Testis (tissue), 2 donors: Measurements from ENCODE around the gene RPL29.

Experiments used
- POLR2A ChIP-seq: fragments of 450-650 bp; IDR thresholded peaks from one replicate; pipeline ENCODE4 v1.6.1; 2017; ENCODE audit warnings: antibody characterized with exemption, mild to moderate bottlenecking, moderate library complexity
- TF ChIP-seq, protein P1 (sequence below), 3 experiments: fragments of 450-650 bp in 2 of 3; fragments of 200-600 bp in 1 of 3; sonication (generic) in 1 of 3; IDR thresholded peaks; one replicate each; pipeline ENCODE4 v1.5.1; 2016 to 2019; ENCODE audit warnings: antibody characterized with exemption in 3 of 3, mild to moderate bottlenecking in 2 of 3, moderate library complexity in 1 of 3

DNA sequence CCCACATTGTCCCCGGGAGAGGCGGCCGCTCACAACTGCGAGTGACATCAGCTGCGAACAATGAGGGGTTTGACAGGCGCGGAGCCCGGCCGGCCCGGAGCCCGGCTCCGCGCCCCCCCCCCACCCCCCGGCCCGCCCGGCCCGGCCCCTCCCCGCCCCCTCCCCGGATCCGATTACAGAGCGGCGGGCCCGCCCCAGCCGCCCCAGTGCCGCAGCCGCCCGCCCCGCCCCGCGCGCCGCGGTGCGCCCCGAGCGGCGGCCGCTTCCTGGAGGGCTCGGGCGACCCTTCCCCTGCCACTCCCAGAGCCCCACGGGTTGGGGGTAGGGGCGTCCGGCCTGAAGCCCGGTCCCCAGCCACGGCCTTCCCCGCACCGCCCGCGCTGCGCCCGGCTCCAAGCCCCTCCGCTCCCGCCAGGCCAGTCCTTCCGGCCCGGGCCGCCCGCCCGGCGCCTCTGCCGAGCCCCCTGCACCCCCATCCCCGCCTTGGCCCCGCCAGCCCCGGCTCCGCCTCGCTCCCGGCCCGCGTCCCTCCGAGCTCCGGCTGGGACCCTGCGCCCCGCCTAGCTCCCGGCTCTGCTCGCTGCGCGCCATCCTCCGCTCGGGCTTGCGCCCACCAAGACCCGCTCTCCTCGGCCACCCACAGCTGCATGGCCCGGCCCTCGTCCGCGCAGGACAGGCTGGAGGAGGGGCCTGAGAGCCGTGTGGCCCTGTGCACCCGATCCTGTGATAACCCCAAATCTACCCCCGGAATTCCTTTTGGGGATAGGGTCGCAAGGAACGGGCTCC, 28.1 kb downstream of the RPL29 start, which contains the start of gene PCBP4:
- TF ChIP-seq, protein P1, sequence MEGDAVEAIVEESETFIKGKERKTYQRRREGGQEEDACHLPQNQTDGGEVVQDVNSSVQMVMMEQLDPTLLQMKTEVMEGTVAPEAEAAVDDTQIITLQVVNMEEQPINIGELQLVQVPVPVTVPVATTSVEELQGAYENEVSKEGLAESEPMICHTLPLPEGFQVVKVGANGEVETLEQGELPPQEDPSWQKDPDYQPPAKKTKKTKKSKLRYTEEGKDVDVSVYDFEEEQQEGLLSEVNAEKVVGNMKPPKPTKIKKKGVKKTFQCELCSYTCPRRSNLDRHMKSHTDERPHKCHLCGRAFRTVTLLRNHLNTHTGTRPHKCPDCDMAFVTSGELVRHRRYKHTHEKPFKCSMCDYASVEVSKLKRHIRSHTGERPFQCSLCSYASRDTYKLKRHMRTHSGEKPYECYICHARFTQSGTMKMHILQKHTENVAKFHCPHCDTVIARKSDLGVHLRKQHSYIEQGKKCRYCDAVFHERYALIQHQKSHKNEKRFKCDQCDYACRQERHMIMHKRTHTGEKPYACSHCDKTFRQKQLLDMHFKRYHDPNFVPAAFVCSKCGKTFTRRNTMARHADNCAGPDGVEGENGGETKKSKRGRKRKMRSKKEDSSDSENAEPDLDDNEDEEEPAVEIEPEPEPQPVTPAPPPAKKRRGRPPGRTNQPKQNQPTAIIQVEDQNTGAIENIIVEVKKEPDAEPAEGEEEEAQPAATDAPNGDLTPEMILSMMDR (IDR thresholded peaks at IDR 0.05): no peak
- no peak for TF ChIP-seq POLR2A
